Right lung (tissue), 5 donors: ENCODE results near the gene GUCY2C. TPM values are rescaled to one million over a fixed set of nuclear protein-coding genes. Genes with fewer than 3 reads are reported as not detected.

Source experiments
- DNase-seq, 2 donors: peaks; one replicate each; pipeline ENCODE4 v3.0.0-alpha.2; 2013
- polyA plus RNA-seq, 5 donors: library from polyadenylated mRNA; unstranded; fragments of 120-200 nt; gene quantifications; one replicate each; pipeline versions ENCODE4 v1.2.1 to v1.2.3, GENCODE V29; 2013; ENCODE audit warnings: inconsistent platforms in 1 of 5, low replicate concordance in 1 of 5; ENCODE audit not compliant: insufficient read length in 5 of 5, insufficient read depth in 1 of 5

The GUCY2C gene
- polyA plus RNA-seq, 5 donors: 0.21 to 0.71 (median 0.55) TPM

- no peak for DNase-seq
These were observed 67.6 kb downstream of the GUCY2C start for GRCh38 chr12:14628771-14629170.

- no peak for DNase-seq
These were observed 74.6 kb downstream of the GUCY2C start for GRCh38 chr12:14621826-14622225.

GRCh38 chr12:14619741-14620501 is 76.5 kb downstream of the GUCY2C start:
- DNase-seq: no peak

- no peak for DNase-seq
These were observed 77.4 kb downstream of the GUCY2C start for GRCh38 chr12:14618983-14619382.

- DNase-seq: no peak
These were observed 81.7 kb downstream of the GUCY2C start for GRCh38 chr12:14614704-14615121.

- DNase-seq: no peak
These were observed 82.7 kb downstream of the GUCY2C start for GRCh38 chr12:14613718-14614117.

GRCh38 chr12:14612898-14613445 is 83.4 kb downstream of the GUCY2C start:
- DNase-seq: no peak

- no peak for DNase-seq
These were observed 84.1 kb downstream of the GUCY2C start for GRCh38 chr12:14612250-14612649.

GRCh38 chr12:14611640-14612203 is 84.7 kb downstream of the GUCY2C start:
- DNase-seq: no peak

GRCh38 chr12:14607568-14607967 is 88.8 kb downstream of the GUCY2C start:
- DNase-seq: no peak

- DNase-seq: no peak
These were observed 90.9 kb downstream of the GUCY2C start for GRCh38 chr12:14605401-14605989.

GRCh38 chr12:14601692-14602478 is 94.5 kb downstream of the GUCY2C start:
- DNase-seq: no peak

- no peak for DNase-seq
These were observed 98.9 kb downstream of the GUCY2C start for GRCh38 chr12:14597480-14597879.

GRCh38 chr12:14591719-14592118 is 104.7 kb downstream of the GUCY2C start:
- DNase-seq: no peak

- DNase-seq: no peak
These were observed 107.0 kb downstream of the GUCY2C start for GRCh38 chr12:14589169-14590004.

GRCh38 chr12:14588571-14588970 is 107.8 kb downstream of the GUCY2C start:
- no peak for DNase-seq

- DNase-seq: no peak
These were observed 117.8 kb downstream of the GUCY2C start for GRCh38 chr12:14578646-14579045.

GRCh38 chr12:14577344-14577743 is 119.1 kb downstream of the GUCY2C start:
- DNase-seq: no peak

GRCh38 chr12:14576896-14577295 is 119.5 kb downstream of the GUCY2C start:
- no peak for DNase-seq

GRCh38 chr12:14575585-14575984 is 120.8 kb downstream of the GUCY2C start:
- no peak for DNase-seq

GRCh38 chr12:14573118-14573517 is 123.3 kb downstream of the GUCY2C start:
- no peak for DNase-seq
